Memory B cell (primary cell): ENCODE measurements around the gene PJA1.

Experiments
- ATAC-seq: fragments of 150-1000 bp; cut with Tn5 transposase; 2 replicates; pipeline ENCODE4 v1.10.0; 2021; ENCODE audit warnings: low read depth, mild to moderate bottlenecking, moderate library complexity
- DNase-seq, 2 donors: peaks; one replicate each; pipeline ENCODE4 v3.0.0; 2022; ENCODE audit warnings: low spot score in 2 of 2
- H3K27ac Mint-ChIP-seq: one replicate; pipeline ENCODE4 v1.8.0; 2022; ENCODE audit warnings: mild to moderate bottlenecking, moderate library complexity, mixed read lengths
- H3K27me3 Mint-ChIP-seq: one replicate; pipeline ENCODE4 v1.8.0; 2022; ENCODE audit warnings: mixed read lengths
- H3K36me3 Mint-ChIP-seq: one replicate; pipeline ENCODE4 v1.8.0; 2022; ENCODE audit warnings: mild to moderate bottlenecking, mixed read lengths
- H3K4me1 Mint-ChIP-seq: one replicate; pipeline ENCODE4 v1.8.0; 2022; ENCODE audit warnings: mixed read lengths
- H3K4me3 Mint-ChIP-seq: one replicate; pipeline ENCODE4 v1.8.0; 2022; ENCODE audit warnings: mild to moderate bottlenecking, moderate library complexity, mixed read lengths
- H3K9me3 Mint-ChIP-seq: one replicate; pipeline ENCODE4 v1.8.0; 2022; ENCODE audit warnings: mixed read lengths

The PJA1 gene

GRCh38 chrX:69158166-69158980 is 6.9 kb downstream of the PJA1 start:
- no peak overlapping the region for H3K27ac Mint-ChIP-seq
- H3K36me3 Mint-ChIP-seq, result peaks cover 7% of the 10 kb centered on the region
- ATAC-seq (peak; percentile 63), DNase-seq (no peak)
- no peaks in the 10 kb centered on the region for H3K27me3 Mint-ChIP-seq
- no peaks in the 10 kb centered on the region for H3K9me3 Mint-ChIP-seq
- no peak overlapping the region for H3K4me3 Mint-ChIP-seq
- peaks cover 7% of the 10 kb centered on the region for H3K4me1 Mint-ChIP-seq

- H3K27me3 Mint-ChIP-seq, result no peaks in the 10 kb centered on the region
- H3K36me3 Mint-ChIP-seq, result no peaks in the 10 kb centered on the region
- peaks cover 4% of the 10 kb centered on the region for H3K4me1 Mint-ChIP-seq
- H3K9me3 Mint-ChIP-seq, result no peaks in the 10 kb centered on the region
- no peak for DNase-seq
- no peak overlapping the region for H3K4me3 Mint-ChIP-seq
- no peak overlapping the region for H3K27ac Mint-ChIP-seq
- no peak for ATAC-seq
These were observed 8.6 kb downstream of the PJA1 start for GRCh38 chrX:69156638-69157037.

- Mint-ChIP-seq H3K4me1 (peaks cover 3% of the 10 kb centered on the region), H3K27me3 (peaks cover 3% of the 10 kb centered on the region), H3K27ac (no peak overlapping the region), H3K4me3 (no peak overlapping the region), H3K36me3 (no peaks in the 10 kb centered on the region), H3K9me3 (no peaks in the 10 kb centered on the region)
- DNase-seq (no peak), ATAC-seq (no peak)
These were observed 9.3 kb downstream of the PJA1 start for GRCh38 chrX:69155786-69156520.

- H3K4me1 Mint-ChIP-seq, result peaks cover 2% of the 10 kb centered on the region
- DNase-seq (no peak), ATAC-seq (no peak)
- H3K27me3 Mint-ChIP-seq, result peaks cover 6% of the 10 kb centered on the region
- H3K4me3 Mint-ChIP-seq, result no peak overlapping the region
- H3K36me3 Mint-ChIP-seq, result no peaks in the 10 kb centered on the region
- no peak overlapping the region for H3K27ac Mint-ChIP-seq
- no peaks in the 10 kb centered on the region for H3K9me3 Mint-ChIP-seq
These were observed 11.2 kb downstream of the PJA1 start for GRCh38 chrX:69154051-69154450.

- DNase-seq (no peak), ATAC-seq (no peak)
- H3K4me1 Mint-ChIP-seq, result peaks cover 2% of the 10 kb centered on the region
- H3K36me3 Mint-ChIP-seq, result no peaks in the 10 kb centered on the region
- H3K27ac Mint-ChIP-seq, result no peak overlapping the region
- H3K4me3 Mint-ChIP-seq, result no peak overlapping the region
- peaks cover 8% of the 10 kb centered on the region for H3K27me3 Mint-ChIP-seq
- no peaks in the 10 kb centered on the region for H3K9me3 Mint-ChIP-seq
These were observed 12.1 kb downstream of the PJA1 start for GRCh38 chrX:69153060-69153730.

GRCh38 chrX:69152417-69152841 is 12.8 kb downstream of the PJA1 start:
- ATAC-seq, result no peak
- DNase-seq, result no peak
- no peaks in the 10 kb centered on the region for H3K9me3 Mint-ChIP-seq
- peaks cover 2% of the 10 kb centered on the region for H3K4me1 Mint-ChIP-seq
- H3K4me3 Mint-ChIP-seq, result no peak overlapping the region
- H3K36me3 Mint-ChIP-seq, result no peaks in the 10 kb centered on the region
- H3K27ac Mint-ChIP-seq, result no peak overlapping the region
- H3K27me3 Mint-ChIP-seq, result peaks cover 8% of the 10 kb centered on the region

GRCh38 chrX:69151866-69152284 is 13.4 kb downstream of the PJA1 start:
- H3K4me1 Mint-ChIP-seq, result peaks cover 2% of the 10 kb centered on the region
- ATAC-seq, result no peak

GRCh38 chrX:69150281-69150960 is 14.8 kb downstream of the PJA1 start:
- Mint-ChIP-seq H3K27ac (no peak overlapping the region), H3K4me3 (no peak overlapping the region), H3K36me3 (no peaks in the 10 kb centered on the region), H3K4me1 (peaks cover 2% of the 10 kb centered on the region), H3K9me3 (no peaks in the 10 kb centered on the region), H3K27me3 (peaks cover 8% of the 10 kb centered on the region)
- no peak for ATAC-seq
- no peak for DNase-seq

More at GRCh38 chrX:69151866-69152284, 13.4 kb downstream of the PJA1 start:
- no peak overlapping the region for H3K4me3 Mint-ChIP-seq
- peaks cover 8% of the 10 kb centered on the region for H3K27me3 Mint-ChIP-seq
- H3K27ac Mint-ChIP-seq, result no peak overlapping the region
- H3K9me3 Mint-ChIP-seq, result no peaks in the 10 kb centered on the region
- H3K36me3 Mint-ChIP-seq, result no peaks in the 10 kb centered on the region
- DNase-seq, result no peak

GRCh38 chrX:69149466-69150280 is 15.6 kb downstream of the PJA1 start:
- H3K4me1 Mint-ChIP-seq, result peaks cover 2% of the 10 kb centered on the region

GRCh38 chrX:69148946-69149345 is 16.3 kb downstream of the PJA1 start:
- no peaks in the 10 kb centered on the region for H3K9me3 Mint-ChIP-seq
- H3K36me3 Mint-ChIP-seq, result no peaks in the 10 kb centered on the region
- ATAC-seq (no peak), DNase-seq (no peak)
- H3K4me3 Mint-ChIP-seq, result no peak overlapping the region
- H3K4me1 Mint-ChIP-seq, result peaks cover 2% of the 10 kb centered on the region
- no peak overlapping the region for H3K27ac Mint-ChIP-seq
- peaks cover 8% of the 10 kb centered on the region for H3K27me3 Mint-ChIP-seq

More at GRCh38 chrX:69149466-69150280, 15.6 kb downstream of the PJA1 start:
- H3K27me3 Mint-ChIP-seq, result peaks cover 8% of the 10 kb centered on the region
- ATAC-seq (no peak), DNase-seq (no peak)
- H3K4me3 Mint-ChIP-seq, result no peak overlapping the region
- no peaks in the 10 kb centered on the region for H3K36me3 Mint-ChIP-seq
- no peaks in the 10 kb centered on the region for H3K9me3 Mint-ChIP-seq
- no peak overlapping the region for H3K27ac Mint-ChIP-seq

GRCh38 chrX:69146739-69147138 is 18.5 kb downstream of the PJA1 start:
- Mint-ChIP-seq H3K27me3 (peaks cover 8% of the 10 kb centered on the region), H3K36me3 (no peaks in the 10 kb centered on the region), H3K4me1 (peaks cover 2% of the 10 kb centered on the region), H3K9me3 (no peaks in the 10 kb centered on the region), H3K4me3 (no peak overlapping the region), H3K27ac (no peak overlapping the region)
- ATAC-seq (no peak), DNase-seq (no peak)

GRCh38 chrX:69145714-69146113 is 19.5 kb downstream of the PJA1 start:
- no peak for ATAC-seq
- Mint-ChIP-seq H3K27ac (no peak overlapping the region), H3K4me3 (no peak overlapping the region), H3K9me3 (no peaks in the 10 kb centered on the region), H3K27me3 (peaks cover 5% of the 10 kb centered on the region), H3K4me1 (peaks cover 2% of the 10 kb centered on the region), H3K36me3 (no peaks in the 10 kb centered on the region)
- DNase-seq, result no peak
